Kidney epithelial cell (primary cell): ENCODE results near the gene CLPTM1L. TPM values are rescaled to one million over a fixed set of nuclear protein-coding genes. Genes with fewer than 3 reads are reported as not detected.

Experiments
- DNase-seq: peaks from one replicate; pipeline ENCODE4 v3.0.0-alpha.2; 2010; ENCODE audit warnings: low read depth
- H3K27me3 ChIP-seq: 2 replicates; pipeline ENCODE4 v1.6.0; 2011; ENCODE audit warnings: low read length; ENCODE audit not compliant: control insufficient read depth, insufficient read depth
- H3K36me3 ChIP-seq: 2 replicates; pipeline ENCODE4 v1.5.1; 2011; ENCODE audit warnings: low read length; ENCODE audit not compliant: control insufficient read depth, insufficient read depth
- H3K4me3 ChIP-seq: 2 replicates; pipeline ENCODE4 v1.5.1; 2011; ENCODE audit warnings: low read depth, mild to moderate bottlenecking, control low read depth, low read length
- total RNA-seq: library from RNA; depleted of rRNA; stranded (reverse); fragments of >200 nt; gene quantifications from 2 replicates; pipeline ENCODE4 v1.2.3, GENCODE V29; 2015
- TF ChIP-seq, protein P1 (sequence below): IDR thresholded peaks from 2 replicates; pipeline ENCODE4 v1.5.1; 2011; ENCODE audit warnings: mild to moderate bottlenecking, moderate library complexity, low read length, control low read depth, inconsistent platforms; ENCODE audit not compliant: insufficient read depth, poor library complexity, severe bottlenecking

Gene CLPTM1L
- total RNA-seq, 1 donor from 2014 or later = 159 TPM

DNA sequence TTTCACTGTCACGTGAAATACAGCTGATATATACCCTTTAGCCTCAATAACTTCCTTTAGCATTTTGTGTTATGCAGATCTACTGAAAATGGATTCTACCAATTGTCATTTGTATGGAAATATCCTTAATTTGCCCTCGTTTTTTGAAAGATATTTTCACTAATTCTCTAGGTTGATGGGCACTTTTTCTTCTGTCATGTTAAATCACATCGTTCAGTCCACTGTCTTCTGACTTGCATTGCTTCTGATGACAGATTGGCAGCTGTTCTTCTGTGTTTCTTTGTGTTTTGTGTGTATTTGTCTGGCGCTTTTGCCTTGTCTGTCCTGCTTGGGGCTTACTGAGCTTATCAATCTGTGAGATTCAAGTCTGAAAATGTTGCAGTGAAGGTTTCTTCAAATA, 9.7 kb upstream of the CLPTM1L start:
- TF ChIP-seq, protein P1, sequence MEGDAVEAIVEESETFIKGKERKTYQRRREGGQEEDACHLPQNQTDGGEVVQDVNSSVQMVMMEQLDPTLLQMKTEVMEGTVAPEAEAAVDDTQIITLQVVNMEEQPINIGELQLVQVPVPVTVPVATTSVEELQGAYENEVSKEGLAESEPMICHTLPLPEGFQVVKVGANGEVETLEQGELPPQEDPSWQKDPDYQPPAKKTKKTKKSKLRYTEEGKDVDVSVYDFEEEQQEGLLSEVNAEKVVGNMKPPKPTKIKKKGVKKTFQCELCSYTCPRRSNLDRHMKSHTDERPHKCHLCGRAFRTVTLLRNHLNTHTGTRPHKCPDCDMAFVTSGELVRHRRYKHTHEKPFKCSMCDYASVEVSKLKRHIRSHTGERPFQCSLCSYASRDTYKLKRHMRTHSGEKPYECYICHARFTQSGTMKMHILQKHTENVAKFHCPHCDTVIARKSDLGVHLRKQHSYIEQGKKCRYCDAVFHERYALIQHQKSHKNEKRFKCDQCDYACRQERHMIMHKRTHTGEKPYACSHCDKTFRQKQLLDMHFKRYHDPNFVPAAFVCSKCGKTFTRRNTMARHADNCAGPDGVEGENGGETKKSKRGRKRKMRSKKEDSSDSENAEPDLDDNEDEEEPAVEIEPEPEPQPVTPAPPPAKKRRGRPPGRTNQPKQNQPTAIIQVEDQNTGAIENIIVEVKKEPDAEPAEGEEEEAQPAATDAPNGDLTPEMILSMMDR = no peak
- Histone ChIP-seq H3K4me3 (no peak overlapping the region), H3K27me3 (peaks cover 19% of the 10 kb centered on the region), H3K36me3 (no peaks in the 10 kb centered on the region)
- DNase-seq = no peak

DNA sequence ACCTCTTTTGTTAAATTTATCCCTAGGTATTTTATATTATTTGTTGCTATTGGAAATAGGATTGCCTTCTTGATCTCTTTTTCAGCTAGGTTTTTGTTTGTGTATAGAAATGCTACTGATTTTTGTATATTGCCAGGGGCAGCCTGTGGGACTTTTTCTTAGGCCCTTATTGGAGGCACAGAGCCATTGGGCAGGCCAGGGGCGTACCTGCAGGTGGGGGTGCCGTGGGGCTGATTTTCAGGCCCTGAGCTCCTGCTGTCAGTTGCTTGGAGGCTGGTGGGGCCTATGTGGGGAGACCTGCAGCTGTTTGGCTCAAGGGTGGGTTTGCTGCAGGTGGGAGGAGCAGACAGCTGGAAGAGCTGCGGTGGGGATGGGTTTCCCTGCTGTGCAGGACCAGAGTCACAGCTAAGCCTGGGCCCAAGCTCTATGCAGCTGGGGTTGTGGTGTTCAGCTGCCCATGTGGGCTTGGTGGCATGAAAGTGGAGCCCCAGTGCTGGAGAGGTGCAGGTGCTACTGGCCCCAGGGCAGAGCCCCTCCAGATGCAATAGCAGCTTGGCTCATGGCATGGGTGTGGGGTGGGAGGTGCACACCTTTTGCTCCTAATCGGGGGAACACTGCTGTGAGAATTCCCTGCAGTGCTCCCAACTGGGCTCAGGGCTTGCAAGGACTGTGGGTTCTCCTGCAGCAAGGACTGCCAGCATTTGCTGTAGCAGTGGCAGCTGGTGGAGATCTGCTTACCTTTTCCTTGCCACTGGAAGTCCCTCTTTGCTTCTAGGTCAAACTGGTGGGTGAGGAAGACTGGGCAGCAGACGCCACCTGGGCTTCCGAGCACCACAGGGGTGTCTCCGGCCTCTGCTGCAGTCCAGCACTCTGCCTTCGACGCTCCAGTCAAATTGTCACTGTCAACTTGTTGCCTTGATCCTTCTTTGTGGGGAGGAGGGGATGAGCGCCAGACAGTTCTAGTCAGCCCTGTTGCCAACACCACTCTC, 7.6 kb upstream of the CLPTM1L start:
- TF ChIP-seq, protein P1 = no peak
- peaks cover 14% of the 10 kb centered on the region for H3K27me3 ChIP-seq

GRCh38 chr5:1351156-1351555, 6.3 kb upstream of the CLPTM1L start:
- H3K36me3 ChIP-seq = no peaks in the 10 kb centered on the region
- TF ChIP-seq, protein P1 = no peak
- no peak for DNase-seq
- H3K27me3 ChIP-seq = peaks cover 11% of the 10 kb centered on the region
- H3K4me3 ChIP-seq = no peak overlapping the region

More for the DNA sequence above, 7.6 kb upstream of the CLPTM1L start:
- Histone ChIP-seq H3K4me3 (no peak overlapping the region), H3K36me3 (no peaks in the 10 kb centered on the region)
- DNase-seq = no peak

- Histone ChIP-seq H3K4me3 (no peak overlapping the region), H3K36me3 (no peaks in the 10 kb centered on the region), H3K27me3 (peaks cover 4% of the 10 kb centered on the region)
- DNase-seq = no peak
- TF ChIP-seq, protein P1 = no peak
These were observed 4.3 kb upstream of the CLPTM1L start for GRCh38 chr5:1349246-1349645.

DNA sequence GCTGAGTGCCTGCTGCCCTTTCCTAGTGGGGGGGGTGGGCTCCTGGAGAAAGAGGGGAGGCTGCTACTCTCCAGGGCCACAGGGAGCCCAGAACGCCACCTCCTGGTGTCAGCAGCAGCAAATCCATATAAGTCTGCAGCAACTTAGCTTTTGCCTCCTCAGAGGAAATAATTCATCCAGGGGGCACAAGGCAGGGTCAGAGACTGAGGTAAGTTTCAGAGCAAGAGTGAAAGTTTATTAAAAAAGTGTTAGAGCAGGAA, 4.0 kb upstream of the CLPTM1L start:
- Histone ChIP-seq H3K36me3 (no peaks in the 10 kb centered on the region), H3K27me3 (peaks cover 4% of the 10 kb centered on the region), H3K4me3 (no peak overlapping the region)
- TF ChIP-seq, protein P1 = no peak
- no peak for DNase-seq

DNA sequence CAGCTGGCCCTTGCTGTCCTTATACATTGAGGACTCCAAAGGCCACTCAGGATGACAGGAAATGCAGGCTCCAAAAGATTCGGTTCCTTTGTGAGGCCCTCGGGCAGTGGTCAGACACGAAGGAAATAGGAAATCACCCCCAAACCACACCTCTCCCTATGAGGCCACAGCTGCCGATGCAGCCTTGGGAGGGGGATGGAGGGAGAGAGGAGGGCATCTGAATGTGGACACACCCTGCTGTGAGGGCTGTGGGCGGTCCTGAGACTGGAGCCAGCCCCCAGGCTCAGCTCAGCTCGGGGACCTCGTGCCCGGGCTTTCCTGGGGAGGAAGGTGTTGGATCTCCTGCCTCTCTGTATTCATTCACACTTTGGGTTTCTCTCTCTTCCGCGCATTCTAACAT, 2.7 kb upstream of the CLPTM1L start:
- DNase-seq = no peak
- Histone ChIP-seq H3K4me3 (no peak overlapping the region), H3K36me3 (no peaks in the 10 kb centered on the region), H3K27me3 (no peaks in the 10 kb centered on the region)
- TF ChIP-seq, protein P1 = no peak
